Measurements from ENCODE around the gene IP6K2. TPM values are rescaled to one million over a fixed set of nuclear protein-coding genes. Genes with fewer than 3 reads are reported as not detected.
"Not testable (repeated sequence)": the region's sequence is repeated elsewhere in the genome, so short reads cannot be mapped to it uniquely, and the experiment has no call there.

The IP6K2 gene
- total RNA-seq, 4 donors from 2014 or later, result 16.9 to 31.8 (median 22.0) TPM

DNA sequence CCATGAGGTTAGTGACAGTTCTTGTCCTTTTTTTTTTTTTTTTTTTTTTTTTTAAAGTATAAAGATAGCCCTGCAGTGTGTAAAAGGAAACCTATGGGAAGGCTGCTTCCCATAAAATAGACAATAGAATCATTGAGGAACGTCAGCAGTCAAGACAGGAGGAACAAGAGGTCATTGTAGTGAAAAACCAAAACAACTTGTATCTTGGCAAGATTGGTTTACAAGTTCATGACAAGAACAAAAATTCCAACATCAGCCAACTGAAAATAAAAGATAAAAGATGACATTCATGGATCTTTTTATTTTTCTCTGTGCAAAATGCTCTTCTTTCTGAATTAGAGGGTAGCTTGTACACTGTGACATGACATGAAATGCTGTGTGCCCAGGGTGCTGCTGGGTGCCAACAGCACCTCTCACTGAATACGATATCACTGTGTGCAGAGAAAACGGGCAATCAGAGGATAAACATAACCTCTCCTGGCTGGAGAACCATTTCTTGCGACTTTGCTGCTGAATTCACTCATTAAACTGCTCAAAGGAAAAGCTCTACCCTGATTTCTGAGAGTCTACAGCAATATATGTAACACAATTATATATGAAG lies 30.1 kb upstream of the IP6K2 start:
- no peak for TF ChIP-seq POLR2A (IDR thresholded peaks at IDR 0.05)
- TF ChIP-seq, protein P1, sequence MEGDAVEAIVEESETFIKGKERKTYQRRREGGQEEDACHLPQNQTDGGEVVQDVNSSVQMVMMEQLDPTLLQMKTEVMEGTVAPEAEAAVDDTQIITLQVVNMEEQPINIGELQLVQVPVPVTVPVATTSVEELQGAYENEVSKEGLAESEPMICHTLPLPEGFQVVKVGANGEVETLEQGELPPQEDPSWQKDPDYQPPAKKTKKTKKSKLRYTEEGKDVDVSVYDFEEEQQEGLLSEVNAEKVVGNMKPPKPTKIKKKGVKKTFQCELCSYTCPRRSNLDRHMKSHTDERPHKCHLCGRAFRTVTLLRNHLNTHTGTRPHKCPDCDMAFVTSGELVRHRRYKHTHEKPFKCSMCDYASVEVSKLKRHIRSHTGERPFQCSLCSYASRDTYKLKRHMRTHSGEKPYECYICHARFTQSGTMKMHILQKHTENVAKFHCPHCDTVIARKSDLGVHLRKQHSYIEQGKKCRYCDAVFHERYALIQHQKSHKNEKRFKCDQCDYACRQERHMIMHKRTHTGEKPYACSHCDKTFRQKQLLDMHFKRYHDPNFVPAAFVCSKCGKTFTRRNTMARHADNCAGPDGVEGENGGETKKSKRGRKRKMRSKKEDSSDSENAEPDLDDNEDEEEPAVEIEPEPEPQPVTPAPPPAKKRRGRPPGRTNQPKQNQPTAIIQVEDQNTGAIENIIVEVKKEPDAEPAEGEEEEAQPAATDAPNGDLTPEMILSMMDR (IDR thresholded peaks at IDR 0.05 in 4 of 5, conservative IDR thresholded peaks at IDR 0.05 in 1 of 5), result no peak
- Histone ChIP-seq H3K27ac (peak overlapping the region; percentile 65 to 87 (median 70)), H3K36me3 (peaks cover 0 to 34% of the 10 kb centered on the region in 2 donors), H3K9me3 (no peaks in the 10 kb centered on the region), H3K4me3 (no peak overlapping the region), H3K27me3 (no peaks in the 10 kb centered on the region), H3K4me1 (peaks cover 37 to 49% of the 10 kb centered on the region in 2 donors)
- intact Hi-C loops (cut with DNase I; ENCODE audit: low total_unique reads), result loop anchor here (2.0 kb wide), 1 partner anchor 100 kb away; the partner anchor contains the start of gene PRKAR2A
- DNase-seq (no peak), ATAC-seq (peak in 1 of 2 donors; percentile 21)
- in situ Hi-C loops (cut with MboI; ENCODE audit: low sequenced_read_pairs in 4 of 4), result no loop called here

DNA sequence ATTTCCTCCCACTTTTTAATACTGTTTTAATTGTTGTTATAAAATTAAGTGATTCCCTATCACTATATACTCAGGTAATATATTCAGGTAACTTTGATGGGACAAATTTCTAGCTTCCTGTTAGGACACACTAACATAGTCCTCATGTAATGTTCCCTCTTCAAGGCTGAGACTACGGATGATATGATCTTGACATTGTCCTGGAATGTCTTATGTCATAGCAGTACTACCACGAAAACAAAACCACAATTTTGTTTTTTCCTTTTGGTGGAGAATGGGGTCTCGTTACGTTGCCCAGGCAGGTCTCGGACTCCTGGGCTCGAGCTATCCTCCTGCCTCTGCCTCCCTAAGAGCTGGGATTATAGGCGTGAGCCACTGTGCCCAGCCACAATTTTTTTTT lies 26.8 kb upstream of the IP6K2 start:
- no peak for DNase-seq
- no peak for ATAC-seq
- in situ Hi-C loops (cut with MboI; ENCODE audit: low sequenced_read_pairs in 4 of 4), result no loop called here
- intact Hi-C loops (cut with DNase I; ENCODE audit: low total_unique reads), result no loop called here
- no peaks in the 10 kb centered on the region for H3K9me3 ChIP-seq
- H3K4me3 ChIP-seq, result no peak overlapping the region
- no peaks in the 10 kb centered on the region for H3K27me3 ChIP-seq
- peaks cover 0 to 6% of the 10 kb centered on the region in 2 donors for H3K36me3 ChIP-seq
- H3K27ac ChIP-seq, result peak overlapping the region in 2 of 4 donors; percentile 79 to 89
- peaks cover 58 to 71% of the 10 kb centered on the region in 2 donors for H3K4me1 ChIP-seq
- TF ChIP-seq, protein P1 (IDR thresholded peaks at IDR 0.05 in 4 of 5, conservative IDR thresholded peaks at IDR 0.05 in 1 of 5), result no peak
- no peak for TF ChIP-seq POLR2A (IDR thresholded peaks at IDR 0.05)

DNA sequence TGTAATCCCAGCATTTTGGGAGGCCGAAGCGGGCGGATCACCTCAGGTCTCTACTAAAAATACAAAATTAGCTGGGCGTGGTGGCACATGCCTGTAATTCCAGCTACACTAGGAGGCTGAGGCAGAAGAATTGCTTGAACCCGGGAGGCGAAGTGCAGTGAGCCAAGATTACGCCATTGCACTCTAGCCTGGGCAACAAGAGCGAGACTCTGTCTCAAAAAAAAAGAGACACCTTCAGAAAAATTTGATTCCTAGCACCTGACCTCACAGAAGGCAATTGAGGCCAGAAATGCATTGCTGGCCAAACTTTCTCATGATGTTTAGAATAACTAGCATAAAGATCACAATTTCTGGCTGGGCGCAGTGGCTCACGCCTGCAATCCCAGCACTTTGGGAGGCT lies 24.2 kb upstream of the IP6K2 start:
- H3K27me3 ChIP-seq; H3K4me3 ChIP-seq; DNase-seq; H3K36me3 ChIP-seq; ATAC-seq; H3K9me3 ChIP-seq; in situ Hi-C loops (cut with MboI; ENCODE audit: low sequenced_read_pairs in 4 of 4): not testable (repeated sequence)
- peak overlapping the region; percentile 74 to 89 (median 78) for H3K27ac ChIP-seq
- intact Hi-C loops (cut with DNase I; ENCODE audit: low total_unique reads), result loop anchor here (2.0 kb wide), 1 partner anchor 56 kb away; the partner anchor contains the start of gene NCKIPSD
- peaks cover 33 to 53% of the 10 kb centered on the region in 2 donors for H3K4me1 ChIP-seq

DNA sequence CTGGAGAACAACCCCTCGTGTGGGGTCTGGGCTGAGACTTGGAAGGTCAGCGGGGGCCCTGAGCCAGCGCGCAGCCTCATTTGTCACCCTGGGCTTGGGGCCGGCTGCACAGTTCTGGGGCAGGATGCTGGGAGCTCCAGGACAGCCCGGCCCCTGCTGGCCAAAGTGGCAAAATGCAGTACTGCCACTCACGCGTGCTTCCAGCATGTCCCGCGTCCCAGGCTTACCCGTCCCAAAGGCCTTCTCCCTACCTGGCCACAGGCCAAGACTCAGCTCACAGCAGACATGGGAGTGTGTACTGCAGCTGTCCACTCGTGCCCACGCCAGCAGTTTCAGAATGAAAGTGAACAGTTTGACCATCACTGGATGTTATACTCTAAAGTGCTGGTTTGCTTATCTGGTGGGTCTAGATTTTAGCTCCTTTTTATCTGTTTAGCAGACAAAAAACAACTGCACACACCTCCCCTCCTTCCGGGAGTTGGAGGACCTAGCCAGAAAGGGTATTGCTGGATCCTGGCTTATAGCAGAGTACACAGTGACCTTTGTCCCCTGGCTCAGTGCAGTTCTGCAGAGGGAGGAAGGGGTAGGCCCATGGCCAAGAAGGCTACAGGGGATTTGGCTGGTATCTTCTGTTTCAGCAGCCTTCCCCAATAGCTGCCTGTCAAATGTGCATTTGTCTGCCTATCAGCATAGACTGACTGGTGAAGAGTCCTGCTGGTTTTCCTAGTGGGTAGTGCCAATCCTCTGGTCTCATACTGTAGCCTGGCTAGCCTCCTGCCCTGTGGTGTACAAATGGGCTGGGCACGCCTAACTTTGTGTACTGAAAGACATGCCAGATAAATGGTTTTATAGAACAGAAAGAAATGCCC lies 23.2 kb upstream of the IP6K2 start:
- intact Hi-C loops (cut with DNase I; ENCODE audit: low total_unique reads) (loop anchor here (2.0 to 5.0 kb wide), 3 partner anchors 55 to 212 kb away; partner anchors contain the start of genes ARIH2 and NCKIPSD), in situ Hi-C loops (cut with MboI; ENCODE audit: low sequenced_read_pairs in 4 of 4) (no loop called here)
- TF ChIP-seq, protein P1 (IDR thresholded peaks at IDR 0.05 in 4 of 5, conservative IDR thresholded peaks at IDR 0.05 in 1 of 5), result peak; percentile 71 to 91 (median 87)
- TF ChIP-seq POLR2A (IDR thresholded peaks at IDR 0.05), result no peak

DNA sequence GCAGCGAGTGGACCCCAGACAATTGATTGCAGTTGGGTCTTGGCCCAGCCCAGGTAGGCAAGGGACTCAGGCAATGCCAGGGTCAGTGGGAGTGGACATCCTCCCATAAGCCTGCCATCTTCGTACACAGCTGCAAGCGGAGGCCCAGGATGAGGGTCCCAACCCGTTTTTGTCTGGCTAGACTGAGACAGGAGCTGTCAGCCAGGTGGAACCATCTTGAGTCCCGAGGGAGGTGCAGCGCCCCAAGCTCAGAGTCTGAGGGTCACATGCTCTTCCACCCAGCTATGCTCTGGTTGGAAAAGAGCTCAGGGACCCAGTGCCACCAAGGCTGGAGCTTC lies 22.6 kb upstream of the IP6K2 start:
- Histone ChIP-seq H3K9me3 (no peaks in the 10 kb centered on the region), H3K36me3 (no peaks in the 10 kb centered on the region), H3K4me3 (peak overlapping the region in 3 of 4 donors; percentile 8 to 30 (median 9)), H3K27ac (peak overlapping the region; percentile 74 to 89 (median 78)), H3K4me1 (peaks cover 26 to 45% of the 10 kb centered on the region in 2 donors), H3K27me3 (no peaks in the 10 kb centered on the region)
- TF ChIP-seq, protein P1 (IDR thresholded peaks at IDR 0.05 in 4 of 5, conservative IDR thresholded peaks at IDR 0.05 in 1 of 5), result no peak
- TF ChIP-seq POLR2A (IDR thresholded peaks at IDR 0.05), result no peak
- intact Hi-C loops (cut with DNase I; ENCODE audit: low total_unique reads), result loop anchor here (5.0 kb wide), 2 partner anchors 178 to 213 kb away; partner anchors contain the start of gene ARIH2
- in situ Hi-C loops (cut with MboI; ENCODE audit: low sequenced_read_pairs in 4 of 4), result no loop called here
- ATAC-seq, result peak in 1 of 2 donors; percentile 2
- DNase-seq, result no peak

More for the DNA sequence above, 23.2 kb upstream of the IP6K2 start:
- Histone ChIP-seq H3K9me3 (no peaks in the 10 kb centered on the region), H3K27ac (peak overlapping the region; percentile 74 to 89 (median 78)), H3K36me3 (peaks cover 0 to under 1% of the 10 kb centered on the region in 2 donors), H3K4me3 (peak overlapping the region; percentile 8 to 30 (median 16)), H3K27me3 (no peaks in the 10 kb centered on the region), H3K4me1 (peaks cover 26 to 45% of the 10 kb centered on the region in 2 donors)
- peak; percentile 80 to 94 for DNase-seq
- peak; percentile 83 to 87 for ATAC-seq
